NCI-H1092 treated with DMSO at 0.1 percent for 48 hours (cell line): ENCODE results near the gene COX4I2.
A peak's percentile ranks its signal among the peaks of the same experiment; 100 is the strongest.
"Not testable (repeated sequence)": the region's sequence is repeated elsewhere in the genome, so short reads cannot be mapped to it uniquely, and the experiment has no call there.

Source experiments
- DNase-seq: peaks from one replicate; lab custom pipeline; 2025; lab: John Stamatoyannopoulos, UW

The COX4I2 gene

GRCh38 chr20:31637660-31638059, at the start of gene COX4I2:
Gene COX4I2, plus strand, starts transcription at chr20:31637912. Its CDS starts 1,106 bp downstream, at chr20:31639018.
- DNase-seq: no peak

DNA sequence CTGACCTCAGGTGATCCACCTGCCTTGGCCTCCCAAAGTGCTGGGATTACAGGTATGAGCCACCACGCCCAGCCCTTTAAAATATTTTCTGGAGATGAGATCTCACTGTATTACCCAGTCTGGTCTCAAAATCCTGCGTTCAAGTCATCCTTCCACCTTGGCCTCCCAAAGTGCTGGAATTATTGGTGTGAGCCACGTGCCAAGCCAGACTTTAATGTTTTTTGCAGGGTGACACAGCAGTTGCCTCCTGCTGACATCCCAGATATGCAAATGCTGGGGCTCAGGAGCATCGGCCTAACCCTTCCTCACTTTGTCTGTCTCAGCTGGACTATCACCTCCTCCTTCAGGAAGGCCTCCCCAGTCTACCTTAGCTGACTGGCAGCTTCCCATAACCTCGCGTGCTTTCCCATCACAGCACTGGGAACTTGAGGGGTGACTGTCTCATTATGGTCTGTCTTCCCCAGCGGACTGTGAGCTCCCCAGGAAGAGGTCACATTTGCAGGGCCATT, 46.9 kb upstream of the COX4I2 start:
- DNase-seq: no peak

DNA sequence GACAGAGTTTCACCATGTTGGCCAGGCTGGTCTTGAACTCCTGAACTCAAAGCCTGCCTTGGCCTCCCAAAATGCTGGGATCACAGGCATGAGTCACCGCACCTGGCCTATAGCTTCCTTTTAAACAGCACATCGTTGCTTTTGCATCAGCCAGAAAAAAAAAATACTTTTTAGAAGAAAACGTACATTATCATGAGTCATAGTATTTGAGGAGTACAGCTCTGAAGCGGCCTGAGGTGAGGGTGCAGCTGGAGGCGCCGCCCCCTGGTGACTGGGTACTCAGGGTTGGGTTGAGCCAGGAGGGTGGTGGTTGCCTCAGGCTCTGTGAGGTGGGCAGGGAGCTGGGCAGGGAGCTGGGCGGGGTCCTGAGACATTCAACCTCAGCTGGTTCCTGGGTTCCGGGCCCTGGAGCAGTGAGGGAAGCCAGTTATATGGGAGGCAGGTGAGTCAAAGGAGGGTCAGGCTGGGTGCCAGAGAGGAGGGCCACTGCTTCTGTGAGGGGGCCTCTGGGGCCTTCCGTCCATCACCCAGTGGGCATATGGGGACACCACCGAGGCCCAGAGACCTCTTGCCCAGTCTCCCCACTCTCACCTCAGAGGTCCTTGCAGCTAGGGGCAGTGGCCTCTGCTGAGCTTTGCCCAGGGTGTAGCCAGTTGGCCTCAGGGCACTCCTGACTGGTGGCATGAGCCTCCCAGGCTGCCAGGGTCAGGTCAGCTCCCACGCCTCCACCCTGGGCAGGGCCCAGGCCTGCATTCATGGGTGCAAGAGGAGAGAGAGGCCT, 44.3 kb upstream of the COX4I2 start:
- DNase-seq: no peak

- DNase-seq: no peak
Measured at GRCh38 chr20:31594002-31594557, 43.6 kb upstream of the COX4I2 start.

GRCh38 chr20:31594558-31595379, 42.9 kb upstream of the COX4I2 start:
- DNase-seq: no peak

DNA sequence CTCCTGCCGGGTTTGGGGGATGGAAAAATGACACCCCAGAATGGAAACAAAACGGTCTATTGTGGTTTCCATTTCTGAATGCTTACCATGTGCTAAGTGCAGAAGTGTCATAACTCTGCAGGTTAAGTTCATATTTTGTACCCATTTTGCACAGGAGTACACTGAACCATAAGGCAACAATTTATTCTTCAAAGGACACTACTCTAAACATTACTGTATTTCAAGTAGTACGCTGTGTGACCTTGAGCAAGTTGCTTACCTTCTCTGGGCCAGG, 42.4 kb upstream of the COX4I2 start:
- no peak for DNase-seq

GRCh38 chr20:31595654-31596411, 41.9 kb upstream of the COX4I2 start:
- no peak for DNase-seq

GRCh38 chr20:31596412-31596715, 41.3 kb upstream of the COX4I2 start:
- DNase-seq: not testable (repeated sequence)

DNA sequence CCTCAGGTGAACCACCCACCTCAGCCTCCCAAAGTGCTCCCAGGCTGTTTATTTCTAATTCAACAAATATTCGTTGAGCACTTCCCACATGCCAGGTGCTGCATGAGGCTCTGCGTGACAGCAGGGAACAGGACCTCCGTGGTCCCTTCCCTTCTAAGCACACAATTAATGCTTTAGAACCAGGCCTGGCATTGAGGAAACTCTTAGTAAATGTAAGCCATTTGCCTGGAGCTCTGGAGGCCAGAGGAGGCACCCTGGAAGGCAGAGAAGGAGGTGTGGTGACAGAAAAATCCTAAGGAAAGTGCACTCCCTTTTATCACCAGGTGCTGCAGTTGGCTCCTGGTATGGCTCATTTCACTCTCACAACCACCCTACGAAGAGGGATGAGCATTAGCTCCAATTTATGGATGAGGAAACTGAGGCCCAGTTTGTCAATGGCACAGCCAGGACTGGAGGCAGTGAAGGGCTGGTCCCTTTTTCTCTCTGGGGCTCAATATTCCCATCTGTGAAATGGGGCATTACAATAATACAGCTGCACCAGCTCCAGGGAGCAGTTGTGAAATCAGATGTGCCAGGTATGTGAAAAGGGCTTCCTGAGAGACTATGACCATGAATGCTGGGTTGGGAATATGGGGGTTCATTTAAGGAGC, 40.8 kb upstream of the COX4I2 start:
- peak; percentile 18 for DNase-seq

GRCh38 chr20:31597481-31597855, 40.2 kb upstream of the COX4I2 start:
- DNase-seq: no peak

DNA sequence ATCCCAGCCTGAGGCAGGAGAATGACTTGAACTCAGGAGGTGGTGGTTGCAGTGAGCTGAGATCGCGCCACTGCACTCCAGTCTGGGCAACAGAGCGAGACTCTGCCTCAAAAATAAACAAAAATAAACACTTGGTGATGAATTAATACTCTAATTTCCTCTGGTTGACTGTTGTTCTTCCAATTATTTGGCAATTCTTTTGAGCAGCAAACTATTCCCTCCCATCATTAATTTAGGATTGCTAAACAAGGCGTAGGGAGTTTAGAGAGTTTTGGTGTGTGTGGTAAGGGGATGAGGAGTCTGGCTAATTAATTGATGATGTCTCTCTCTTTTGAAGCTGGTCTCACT, 35.3 kb upstream of the COX4I2 start:
- no peak for DNase-seq

DNA sequence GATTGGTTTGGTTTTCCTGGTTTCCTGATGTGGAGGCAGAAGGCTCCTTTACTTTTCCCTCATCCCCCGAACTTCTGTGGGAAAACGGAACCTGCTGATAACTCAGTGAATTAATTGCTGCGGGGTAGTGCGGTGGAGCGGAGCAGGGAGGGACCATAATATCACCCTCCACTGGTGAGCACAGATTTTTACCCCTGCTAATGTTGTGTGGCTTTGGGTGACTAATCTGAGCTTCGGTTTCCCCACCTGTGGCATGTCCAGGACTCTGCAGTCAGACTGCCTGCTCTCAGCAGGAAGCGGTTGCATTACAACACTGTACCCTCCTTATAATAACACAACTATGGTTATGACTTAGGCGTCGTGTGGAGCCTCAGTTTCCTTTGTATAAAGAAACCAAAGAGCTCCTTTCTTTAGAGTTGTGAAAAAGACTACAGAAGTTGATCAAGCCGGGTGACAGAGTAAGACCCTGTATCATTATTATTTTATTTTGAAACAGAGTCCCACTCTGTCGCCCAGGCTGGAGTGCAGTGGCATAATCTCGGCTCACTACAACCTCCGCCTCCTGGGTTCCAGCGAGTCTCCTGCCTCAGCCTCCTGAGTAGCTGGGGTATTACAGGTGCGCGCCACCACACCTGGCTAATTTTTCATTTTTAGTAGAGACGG, 34.8 kb upstream of the COX4I2 start:
- no peak for DNase-seq

GRCh38 chr20:31603822-31604566, 33.7 kb upstream of the COX4I2 start:
- peak; percentile 98 for DNase-seq

GRCh38 chr20:31604567-31605030, 33.1 kb upstream of the COX4I2 start:
- no peak for DNase-seq

- DNase-seq: peak; percentile 97
Measured at GRCh38 chr20:31605031-31605901, 32.4 kb upstream of the COX4I2 start, which contains the start of gene ID1. Gene ID1, plus strand, starts transcription at chr20:31605289. Its CDS starts 99 bp downstream, at chr20:31605388.

DNA sequence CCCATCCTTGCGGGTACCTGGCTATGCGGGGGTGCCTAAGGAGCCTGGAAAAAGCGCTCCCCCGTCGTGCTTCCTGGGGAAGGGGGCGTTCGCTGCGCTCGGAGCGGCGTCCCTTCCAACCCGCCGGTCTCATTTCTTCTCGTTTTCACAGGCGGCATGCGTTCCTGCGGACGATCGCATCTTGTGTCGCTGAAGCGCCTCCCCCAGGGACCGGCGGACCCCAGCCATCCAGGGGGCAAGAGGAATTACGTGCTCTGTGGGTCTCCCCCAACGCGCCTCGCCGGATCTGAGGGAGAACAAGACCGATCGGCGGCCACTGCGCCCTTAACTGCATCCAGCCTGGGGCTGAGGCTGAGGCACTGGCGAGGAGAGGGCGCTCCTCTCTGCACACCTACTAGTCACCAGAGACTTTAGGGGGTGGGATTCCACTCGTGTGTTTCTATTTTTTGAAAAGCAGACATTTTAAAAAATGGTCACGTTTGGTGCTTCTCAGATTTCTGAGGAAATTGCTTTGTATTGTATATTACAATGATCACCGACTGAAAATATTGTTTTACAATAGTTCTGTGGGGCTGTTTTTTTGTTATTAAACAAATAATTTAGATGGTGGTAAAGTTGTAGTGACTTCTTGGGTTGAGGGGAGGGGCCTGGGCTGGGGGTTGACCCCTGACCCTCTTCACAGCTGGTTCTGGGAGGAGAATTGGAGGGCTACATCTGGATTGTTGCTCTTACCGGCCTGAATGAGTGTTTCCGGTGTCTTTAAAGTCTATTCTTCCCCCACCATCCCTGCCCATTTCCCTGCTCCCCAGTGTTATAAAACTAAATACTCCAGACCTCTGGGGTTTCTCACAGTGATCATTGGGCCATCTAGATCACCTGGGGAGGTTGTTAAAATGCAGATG, 31.6 kb upstream of the COX4I2 start:
- peak; percentile 45 for DNase-seq

DNA sequence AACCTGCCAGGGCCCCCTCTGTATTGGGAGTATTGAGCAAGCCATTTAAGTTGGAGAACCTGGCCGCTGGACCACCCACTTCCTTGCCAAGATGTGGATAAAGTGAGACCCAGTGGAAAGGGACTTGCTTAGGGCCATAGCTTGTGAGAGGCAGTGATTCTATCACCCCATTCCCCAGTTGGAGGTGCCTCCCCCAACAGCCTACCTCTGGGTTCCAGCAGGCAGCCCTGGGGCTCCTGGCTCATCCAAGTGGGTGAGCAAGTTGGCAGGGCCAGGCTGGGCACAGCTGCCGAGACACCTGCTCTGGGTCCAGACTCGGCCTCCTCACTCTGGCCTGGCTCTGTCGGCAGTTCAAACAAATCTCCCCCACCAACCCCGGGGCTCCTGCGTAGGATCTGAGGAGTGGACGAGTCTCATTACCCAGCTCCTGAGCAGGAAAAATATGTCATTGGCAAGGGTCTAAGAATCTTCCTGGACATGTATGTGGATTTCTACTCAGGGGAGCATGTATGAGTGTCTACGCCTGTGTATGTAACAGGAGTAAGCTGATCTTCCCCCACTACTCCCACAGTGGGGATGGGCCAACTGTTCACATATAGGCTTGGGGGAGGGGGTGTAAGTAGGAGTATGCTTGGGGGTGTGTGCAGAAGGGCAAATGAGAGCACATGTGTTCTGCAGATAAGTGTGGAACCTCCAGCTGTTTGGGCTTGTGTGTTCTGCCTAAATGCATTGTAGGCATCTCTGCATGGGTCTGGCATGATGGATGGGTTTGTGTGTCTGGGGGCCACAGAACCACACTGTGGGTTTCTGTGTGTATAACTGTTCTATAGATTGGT, 30.7 kb upstream of the COX4I2 start:
- DNase-seq: peak; percentile 61
